ENCODE results near the gene DHFR2.

Gene DHFR2

DNA sequence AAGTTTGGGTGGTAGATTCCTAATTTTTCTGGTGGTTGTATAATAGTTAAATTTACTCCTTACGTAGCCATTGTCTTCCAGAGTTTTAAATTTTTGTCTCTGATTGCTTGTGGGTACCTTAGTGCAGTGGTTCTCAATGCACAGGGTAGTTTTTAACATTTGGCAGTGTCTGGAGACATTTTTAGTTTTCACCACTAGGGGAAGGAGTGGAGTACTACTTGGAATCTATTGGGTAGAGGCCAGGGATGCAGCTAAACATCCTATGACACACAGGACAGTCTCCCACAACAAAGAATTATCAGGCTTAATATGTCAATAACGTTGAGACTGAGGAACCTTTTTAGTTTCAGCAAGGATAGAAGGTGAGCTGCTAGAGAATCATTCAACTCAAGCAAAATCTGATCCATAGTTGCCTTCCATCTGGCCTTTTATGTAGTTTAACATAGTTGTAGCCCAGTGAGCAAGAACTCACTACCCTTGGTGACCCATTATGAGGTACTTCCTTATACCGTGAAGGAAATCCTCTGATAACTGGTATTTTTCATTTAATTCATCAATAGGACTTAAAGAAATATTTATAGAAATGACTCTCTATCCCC, 25.7 kb downstream of the DHFR2 start:
- Mint-ChIP-seq H3K27me3 (no peaks in the 10 kb centered on the region), H3K4me3 (no peak overlapping the region), H3K9me3 (no peaks in the 10 kb centered on the region), H3K4me1 (no peaks in the 10 kb centered on the region), H3K27ac (no peak overlapping the region), H3K36me3 (peaks cover 6% of the 10 kb centered on the region)

DNA sequence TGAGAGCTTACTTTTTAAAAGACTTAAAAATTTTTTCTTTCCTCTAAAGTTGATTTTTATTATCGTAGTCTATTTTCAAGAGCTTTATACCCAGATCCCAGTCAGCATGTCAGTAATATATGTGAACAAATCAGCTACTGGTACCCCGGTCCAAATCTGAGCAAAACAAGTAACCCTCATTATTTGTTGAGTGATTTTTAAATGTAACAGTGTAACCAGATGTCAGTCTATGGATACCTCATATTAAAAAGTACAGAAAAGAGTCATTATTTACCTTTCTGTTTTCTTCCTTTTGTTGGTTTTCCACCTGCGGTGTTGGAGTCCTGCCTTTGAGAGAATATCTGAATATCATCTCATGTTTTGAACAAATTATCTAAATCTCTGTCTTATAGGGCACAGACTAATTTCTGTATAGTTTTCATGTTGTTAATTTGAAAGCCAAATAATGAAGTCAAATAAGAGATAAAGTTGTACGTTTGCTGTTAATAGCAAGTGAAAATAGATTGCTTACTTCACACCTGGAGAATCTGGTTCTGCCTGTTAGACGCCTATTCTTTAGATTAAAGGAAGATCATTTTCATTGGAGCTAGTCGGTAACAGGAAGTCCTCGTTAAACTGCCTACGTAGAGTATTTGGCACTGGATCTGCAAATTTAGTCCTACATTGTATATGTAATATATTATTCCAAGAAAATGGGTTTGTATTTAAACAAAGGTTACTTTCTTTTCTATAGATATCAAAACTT, 34.5 kb downstream of the DHFR2 start, which contains the start of gene STX19:
TSS of gene STX19 (minus strand) at position 505 of the 745 bp plus-strand sequence. CDS start 13,328 bp downstream, outside the sequence.
- Mint-ChIP-seq H3K4me1 (no peaks in the 10 kb centered on the region), H3K9me3 (no peaks in the 10 kb centered on the region), H3K36me3 (no peaks in the 10 kb centered on the region), H3K27me3 (no peaks in the 10 kb centered on the region), H3K4me3 (no peak within 1 kb of the TSS), H3K27ac (no peak within 1 kb of the TSS)

DNA sequence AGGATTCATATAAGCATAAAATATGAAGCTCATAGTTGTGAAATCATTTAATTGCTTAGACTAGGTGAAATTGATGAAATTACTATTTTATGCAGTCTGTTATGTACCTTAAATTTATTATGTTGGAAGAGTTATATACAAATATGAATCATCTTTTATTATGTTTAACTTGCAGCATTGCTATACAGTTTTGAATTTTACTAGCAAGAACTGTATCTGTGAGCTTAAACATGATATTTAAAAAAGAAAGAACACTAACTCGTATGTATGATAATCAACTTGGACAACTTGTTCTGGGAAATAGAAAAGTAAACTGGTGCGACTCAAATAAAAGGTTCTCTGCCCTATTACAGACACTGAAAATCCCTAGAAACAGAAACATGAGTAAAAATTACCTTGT, 36.1 kb downstream of the DHFR2 start:
- Mint-ChIP-seq H3K4me3 (no peak overlapping the region), H3K27me3 (no peaks in the 10 kb centered on the region), H3K27ac (no peak overlapping the region), H3K4me1 (no peaks in the 10 kb centered on the region), H3K36me3 (no peaks in the 10 kb centered on the region), H3K9me3 (no peaks in the 10 kb centered on the region)

DNA sequence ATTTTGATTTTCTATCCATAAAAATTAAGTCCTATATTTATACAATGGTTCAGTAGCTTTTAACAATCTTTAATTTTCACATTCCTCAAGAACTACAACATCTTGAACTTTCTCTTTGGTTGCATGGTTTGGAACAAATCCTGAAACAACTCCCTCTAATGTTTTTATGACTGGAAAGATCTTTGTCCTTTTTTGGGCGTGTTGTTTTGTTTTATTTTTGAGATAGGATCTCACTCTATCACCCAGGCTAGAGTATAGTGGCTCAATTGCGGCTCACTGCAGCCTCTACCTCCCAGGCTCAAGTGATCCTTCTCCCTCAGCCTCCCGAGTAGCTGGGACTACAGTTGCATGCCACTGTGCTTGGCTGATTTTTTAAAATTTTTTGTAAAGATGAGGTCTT, 38.3 kb downstream of the DHFR2 start:
- Mint-ChIP-seq H3K4me3 (no peak overlapping the region), H3K27ac (no peak overlapping the region), H3K36me3 (no peaks in the 10 kb centered on the region), H3K9me3 (no peaks in the 10 kb centered on the region), H3K4me1 (no peaks in the 10 kb centered on the region), H3K27me3 (no peaks in the 10 kb centered on the region)

DNA sequence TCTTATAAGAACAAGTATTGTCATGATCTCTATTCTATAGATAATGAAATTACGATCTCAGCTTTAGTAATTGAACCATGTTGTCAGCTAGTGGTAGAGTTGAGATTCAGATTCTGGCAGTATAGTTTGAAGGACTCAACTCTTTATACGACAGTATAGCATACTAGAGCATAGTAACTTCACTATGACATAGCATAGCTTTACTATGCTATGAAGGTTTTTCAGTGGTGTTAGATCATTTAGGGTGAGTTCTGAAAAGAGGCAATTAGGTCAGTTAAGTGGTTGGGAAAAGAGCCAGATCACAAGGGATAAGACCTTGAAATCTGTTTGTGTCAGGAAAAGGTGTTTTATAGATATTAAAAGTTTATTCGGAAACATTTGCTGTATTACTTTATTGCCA, 42.4 kb downstream of the DHFR2 start:
- H3K4me1 Mint-ChIP-seq = no peaks in the 10 kb centered on the region
- H3K9me3 Mint-ChIP-seq = no peaks in the 10 kb centered on the region
- peaks cover 1% of the 10 kb centered on the region for H3K36me3 Mint-ChIP-seq
- no peaks in the 10 kb centered on the region for H3K27me3 Mint-ChIP-seq
- no peak overlapping the region for H3K27ac Mint-ChIP-seq
- no peak overlapping the region for H3K4me3 Mint-ChIP-seq

DNA sequence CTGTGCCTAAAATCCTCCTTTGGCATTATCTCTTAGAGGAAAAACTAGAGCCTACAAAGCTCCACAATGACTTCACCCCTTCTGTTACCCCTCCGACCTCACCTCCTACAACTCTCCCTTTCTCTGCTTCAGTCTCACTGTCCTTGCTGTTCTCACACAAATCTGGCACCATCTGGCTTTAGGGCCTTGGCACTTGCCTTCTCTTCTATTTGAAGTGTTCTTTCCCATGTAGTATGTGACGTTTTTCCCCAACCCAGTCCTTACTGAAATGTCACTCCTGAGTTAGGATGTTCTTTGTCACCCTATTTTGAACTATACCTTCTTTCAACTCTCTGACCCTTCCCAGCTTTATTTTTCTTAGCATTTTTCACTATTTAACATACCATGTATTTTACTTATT, 43.1 kb downstream of the DHFR2 start:
- Mint-ChIP-seq H3K27ac (no peak overlapping the region), H3K27me3 (no peaks in the 10 kb centered on the region), H3K4me1 (peaks cover 6% of the 10 kb centered on the region), H3K36me3 (peaks cover 1% of the 10 kb centered on the region), H3K4me3 (no peak overlapping the region), H3K9me3 (no peaks in the 10 kb centered on the region)

DNA sequence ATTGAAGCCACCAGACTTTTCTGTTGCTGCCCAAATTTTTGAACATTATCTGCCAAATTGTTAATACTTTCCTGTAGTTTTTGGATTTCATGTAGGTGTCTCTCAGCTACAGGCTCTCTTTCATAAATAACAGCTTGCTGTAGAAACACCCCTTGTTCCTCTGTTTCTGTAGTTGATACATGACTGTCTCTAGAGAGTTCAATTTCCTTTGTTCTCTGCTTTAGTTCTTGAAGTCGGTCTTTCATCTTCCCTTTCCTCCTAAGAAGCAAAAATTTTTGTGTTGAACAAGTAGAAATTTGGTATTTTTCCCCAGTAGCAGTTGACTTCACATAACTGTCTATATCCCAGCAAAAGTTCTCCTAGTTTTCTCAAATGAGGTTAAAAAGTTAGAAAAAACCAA, 47.7 kb downstream of the DHFR2 start:
- Mint-ChIP-seq H3K27me3 (no peaks in the 10 kb centered on the region), H3K4me3 (no peak overlapping the region), H3K9me3 (no peaks in the 10 kb centered on the region), H3K27ac (peak overlapping the region; percentile 48), H3K4me1 (peaks cover 34% of the 10 kb centered on the region), H3K36me3 (peaks cover 5% of the 10 kb centered on the region)

DNA sequence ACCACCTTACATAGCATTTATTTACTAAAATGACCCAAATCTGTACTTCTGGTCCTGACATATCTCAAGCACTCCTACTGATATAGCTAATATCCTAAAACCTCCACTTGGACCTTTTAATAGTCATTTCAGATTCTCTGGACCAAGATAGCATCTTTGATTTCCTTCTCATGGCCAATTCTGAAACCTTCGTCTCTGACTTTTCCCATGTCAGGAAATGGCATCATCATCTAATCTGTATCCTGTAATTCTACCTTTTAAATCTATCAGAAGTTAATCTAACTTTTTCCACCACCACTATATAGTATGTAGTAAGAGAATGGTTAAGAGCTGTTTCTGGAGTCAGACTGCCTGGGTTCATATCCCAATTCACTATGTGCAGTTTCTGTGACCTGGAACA, 50.5 kb downstream of the DHFR2 start:
- Mint-ChIP-seq H3K27me3 (no peaks in the 10 kb centered on the region), H3K27ac (peak overlapping the region; percentile 36), H3K4me1 (peaks cover 34% of the 10 kb centered on the region), H3K9me3 (no peaks in the 10 kb centered on the region), H3K4me3 (no peak overlapping the region), H3K36me3 (peaks cover 4% of the 10 kb centered on the region)

DNA sequence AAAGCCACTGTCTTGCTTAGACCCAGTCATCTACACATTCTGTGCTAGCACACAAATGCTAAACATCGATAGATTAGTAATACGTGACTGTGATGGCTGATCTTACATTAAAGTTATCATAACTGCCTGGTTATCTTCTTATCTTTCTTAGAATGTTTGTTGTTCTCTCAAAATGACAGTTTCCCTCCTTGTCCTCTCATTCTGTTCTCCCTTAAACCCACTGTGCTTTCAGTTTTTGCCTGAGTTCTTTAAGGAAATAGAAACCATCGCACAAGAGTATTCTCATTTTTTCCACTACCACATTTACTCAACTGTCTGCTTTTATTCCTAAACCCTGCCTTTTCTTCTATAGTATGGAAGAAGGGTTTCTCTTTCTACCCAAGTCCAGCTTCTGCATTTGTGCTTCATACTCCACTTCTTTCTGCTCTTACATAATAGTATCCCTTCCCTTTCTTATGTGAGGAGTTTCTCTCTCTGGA, 51.4 kb downstream of the DHFR2 start:
- H3K27ac Mint-ChIP-seq = peak overlapping the region; percentile 1
- no peaks in the 10 kb centered on the region for H3K27me3 Mint-ChIP-seq
- peaks cover 4% of the 10 kb centered on the region for H3K36me3 Mint-ChIP-seq
- H3K9me3 Mint-ChIP-seq = no peaks in the 10 kb centered on the region
- no peak overlapping the region for H3K4me3 Mint-ChIP-seq
- H3K4me1 Mint-ChIP-seq = peaks cover 34% of the 10 kb centered on the region

DNA sequence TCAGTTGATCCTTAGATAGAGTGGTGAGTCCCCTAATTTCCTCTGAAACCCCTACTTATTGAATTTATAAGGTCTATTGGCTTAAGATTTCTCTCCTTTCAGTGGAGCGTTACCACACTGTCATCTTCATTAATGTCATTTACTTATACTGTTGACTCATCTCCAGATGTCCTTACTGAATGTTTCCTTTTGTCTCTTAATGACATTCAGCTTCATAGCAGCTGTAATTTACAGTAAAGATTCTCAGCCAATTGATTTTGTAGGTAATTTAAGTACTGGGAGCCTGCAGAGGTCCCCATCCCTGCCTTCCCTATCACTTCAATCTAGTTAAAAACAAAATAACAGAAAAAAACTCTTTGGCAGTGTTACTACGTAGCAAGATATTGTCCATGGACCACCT, 53.1 kb downstream of the DHFR2 start:
- Mint-ChIP-seq H3K4me3 (no peak overlapping the region), H3K27me3 (no peaks in the 10 kb centered on the region), H3K9me3 (no peaks in the 10 kb centered on the region), H3K36me3 (peaks cover 4% of the 10 kb centered on the region), H3K27ac (no peak overlapping the region), H3K4me1 (peaks cover 28% of the 10 kb centered on the region)

DNA sequence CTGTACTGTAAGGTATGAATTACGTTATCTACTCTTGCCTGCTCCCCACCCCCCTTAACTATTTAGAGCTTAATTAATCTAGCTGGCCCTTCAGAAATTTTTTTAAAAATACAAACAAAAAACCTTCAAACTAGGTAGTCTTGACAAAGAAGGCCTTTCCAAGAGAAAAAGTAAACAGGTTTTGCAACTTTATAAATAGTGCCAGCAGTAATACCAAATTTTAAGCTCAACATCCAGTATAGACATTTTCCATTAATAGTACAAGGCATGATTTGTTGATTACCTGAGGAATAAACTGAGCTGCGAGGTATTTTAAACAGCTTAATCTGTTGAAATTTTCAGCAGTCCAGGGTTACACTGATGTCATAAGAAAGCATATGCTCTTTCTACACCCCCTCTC, 54.5 kb downstream of the DHFR2 start:
- H3K9me3 Mint-ChIP-seq = no peaks in the 10 kb centered on the region
- peaks cover 4% of the 10 kb centered on the region for H3K36me3 Mint-ChIP-seq
- H3K4me1 Mint-ChIP-seq = peaks cover 29% of the 10 kb centered on the region
- no peak overlapping the region for H3K4me3 Mint-ChIP-seq
- no peak overlapping the region for H3K27ac Mint-ChIP-seq
- no peaks in the 10 kb centered on the region for H3K27me3 Mint-ChIP-seq
